NT2/D1 (cell line): ENCODE data around the gene OAS2.

Experiments
- DNase-seq: peaks from one replicate; pipeline ENCODE4 v3.0.0-alpha.2; 2011; ENCODE audit warnings: low read depth, low spot score
- H3K27me3 ChIP-seq: 2 replicates; pipeline ENCODE4 v1.6.0; 2011; ENCODE audit warnings: mild to moderate bottlenecking; ENCODE audit not compliant: insufficient read length, insufficient read depth
- H3K36me3 ChIP-seq: 2 replicates; pipeline ENCODE4 v1.6.1; 2011; ENCODE audit warnings: mild to moderate bottlenecking, low read length, mixed read lengths; ENCODE audit not compliant: insufficient read depth, insufficient read length
- H3K4me1 ChIP-seq: 2 replicates; pipeline ENCODE4 v1.5.1; 2011; ENCODE audit not compliant: insufficient read depth, insufficient read length
- H3K4me3 ChIP-seq: 2 replicates; pipeline ENCODE4 v1.5.1; 2011; ENCODE audit warnings: low read depth; ENCODE audit not compliant: insufficient read length
- H3K9ac ChIP-seq: 2 replicates; pipeline ENCODE4 v1.6.0; 2011; ENCODE audit warnings: low read depth; ENCODE audit not compliant: insufficient read length
- H3K9me3 ChIP-seq: 2 replicates; pipeline ENCODE4 v1.5.1; 2011; ENCODE audit warnings: mild to moderate bottlenecking, low read length; ENCODE audit not compliant: insufficient read depth
- SUZ12 ChIP-seq: IDR thresholded peaks from 2 replicates; pipeline ENCODE4 v1.6.1; 2011; ENCODE audit not compliant: insufficient read length, insufficient read depth; ENCODE audit errors: extremely low read depth
- YY1 ChIP-seq: IDR thresholded peaks from 2 replicates; pipeline ENCODE4 v1.6.1; 2011; ENCODE audit not compliant: insufficient read length, insufficient read depth
- ZNF274 ChIP-seq: IDR thresholded peaks from 2 replicates; pipeline ENCODE4 v1.6.1; 2011; ENCODE audit warnings: mild to moderate bottlenecking, low read depth, low read length

The OAS2 gene

GRCh38 chr12:112978163-112979040, at the start of gene OAS2:
TSS of gene OAS2 (plus strand) at chr12:112978519. CDS start at chr12:112978609, 90 bp downstream.
- no peak for DNase-seq

DNA sequence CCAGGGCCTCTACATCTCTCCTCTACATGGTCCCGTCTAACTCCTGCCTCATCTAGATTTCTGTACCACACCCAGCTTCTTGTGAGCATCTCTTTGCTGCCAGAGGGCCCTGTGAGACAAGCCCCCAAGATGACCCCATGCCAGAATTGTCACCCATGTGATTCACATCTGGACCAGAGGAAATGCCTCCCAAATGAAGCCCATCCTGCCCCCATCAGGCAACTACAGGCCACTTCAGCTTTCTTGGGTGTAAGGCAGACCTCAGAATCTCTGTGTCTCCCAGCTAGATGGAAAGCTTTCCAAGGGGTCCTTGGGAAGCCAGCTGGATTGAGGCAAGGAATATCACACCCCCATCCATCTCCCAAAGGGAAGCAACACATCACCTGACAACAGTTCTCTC, 49.3 kb upstream of the OAS2 start:
- H3K4me3 ChIP-seq: no peak overlapping the region
- DNase-seq: no peak
- H3K27me3 ChIP-seq: no peaks in the 10 kb centered on the region
- peaks cover 14% of the 10 kb centered on the region; the same call in 1 of the 2 replicates for H3K9me3 ChIP-seq
- H3K4me1 ChIP-seq: peaks cover 5% of the 10 kb centered on the region
- H3K36me3 ChIP-seq: no peaks in the 10 kb centered on the region
- TF ChIP-seq YY1: no peak
- H3K9ac ChIP-seq: no peak overlapping the region

More at GRCh38 chr12:112978163-112979040, at the start of gene OAS2:
- Histone ChIP-seq H3K36me3 (no peaks in the 10 kb centered on the region), H3K9me3 (no peaks in the 10 kb centered on the region), H3K27me3 (no peaks in the 10 kb centered on the region), H3K9ac (no peak within 1 kb of the TSS), H3K4me3 (no peak within 1 kb of the TSS), H3K4me1 (peaks cover 6% of the 10 kb centered on the region)
- TF ChIP-seq SUZ12 (no peak), YY1 (no peak), ZNF274 (no peak)

- Histone ChIP-seq H3K4me3 (no peak overlapping the region), H3K9me3 (peaks cover 14% of the 10 kb centered on the region; the same call in 1 of the 2 replicates), H3K4me1 (peaks cover 5% of the 10 kb centered on the region), H3K36me3 (no peaks in the 10 kb centered on the region), H3K27me3 (no peaks in the 10 kb centered on the region), H3K9ac (no peak overlapping the region)
- TF ChIP-seq YY1 (no peak), SUZ12 (no peak), ZNF274 (no peak)
- DNase-seq: no peak
Measured at GRCh38 chr12:112929715-112930114, 48.6 kb upstream of the OAS2 start.

DNA sequence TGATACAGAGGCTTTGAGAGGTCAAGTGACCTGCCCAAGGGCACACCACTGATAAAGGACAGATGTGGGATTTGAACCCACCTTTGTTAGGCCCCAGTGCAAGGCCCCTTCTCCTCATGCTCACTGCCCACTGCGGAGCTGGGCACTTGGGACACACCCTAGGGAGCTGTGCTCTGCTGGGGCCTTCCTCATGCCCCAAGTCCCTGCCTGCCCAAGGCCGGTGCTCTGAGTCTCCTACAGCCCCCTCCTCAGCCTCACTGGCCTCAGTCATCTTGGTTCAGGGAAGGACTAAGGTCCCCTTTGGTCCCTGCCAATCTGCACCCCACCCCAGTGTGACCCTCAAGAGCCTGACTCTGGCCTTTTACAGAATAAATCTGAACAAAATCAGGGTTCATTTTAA, 48.0 kb upstream of the OAS2 start:
- H3K27me3 ChIP-seq: no peaks in the 10 kb centered on the region
- no peaks in the 10 kb centered on the region for H3K36me3 ChIP-seq
- no peak for TF ChIP-seq SUZ12
- TF ChIP-seq ZNF274: no peak
- TF ChIP-seq YY1: no peak
- peaks cover 14% of the 10 kb centered on the region; the same call in 1 of the 2 replicates for H3K9me3 ChIP-seq
- no peak overlapping the region for H3K4me3 ChIP-seq
- DNase-seq: no peak
- no peak overlapping the region for H3K9ac ChIP-seq
- H3K4me1 ChIP-seq: peaks cover 5% of the 10 kb centered on the region

DNA sequence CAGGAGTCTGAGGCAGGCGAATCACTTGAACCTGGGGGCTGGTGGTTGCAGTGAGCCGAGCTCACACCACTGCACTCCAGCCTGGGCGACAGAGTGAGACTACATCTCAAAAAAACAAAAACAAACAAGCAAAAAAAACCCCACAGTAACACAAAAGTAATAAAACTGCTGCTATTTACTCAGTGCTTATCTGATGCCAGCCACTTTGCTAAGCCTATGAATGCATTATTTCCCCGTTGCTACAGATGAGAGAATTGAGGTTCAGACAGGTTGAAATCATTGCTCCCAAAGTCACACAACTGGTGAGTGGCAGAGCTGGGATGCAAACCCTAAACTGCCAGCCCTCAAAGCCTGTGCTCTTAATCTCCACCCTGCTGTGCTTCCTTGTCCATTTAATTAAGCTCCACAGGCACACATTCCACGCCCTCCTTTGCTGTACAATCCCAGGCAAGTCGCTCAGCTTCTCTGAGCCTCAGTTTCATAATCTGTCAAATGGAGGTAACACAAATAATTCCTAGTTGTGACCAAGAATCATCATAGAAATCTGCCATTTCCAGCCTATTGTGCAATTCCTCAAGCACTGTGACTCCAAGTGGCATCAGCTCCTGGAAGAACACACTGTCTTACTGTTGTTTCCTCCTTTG, 45.7 kb upstream of the OAS2 start:
- no peaks in the 10 kb centered on the region for H3K36me3 ChIP-seq
- no peak for TF ChIP-seq ZNF274
- no peak for TF ChIP-seq SUZ12
- no peak for TF ChIP-seq YY1
- H3K27me3 ChIP-seq: peaks cover 17% of the 10 kb centered on the region
- H3K4me3 ChIP-seq: no peak overlapping the region
- peak; percentile 57 for DNase-seq
- H3K9ac ChIP-seq: no peak overlapping the region
- peaks cover 5% of the 10 kb centered on the region for H3K4me1 ChIP-seq
- peaks cover 10% of the 10 kb centered on the region; the same call in 1 of the 2 replicates for H3K9me3 ChIP-seq

GRCh38 chr12:112933129-112933505, 45.2 kb upstream of the OAS2 start:
- TF ChIP-seq YY1 (no peak), SUZ12 (no peak), ZNF274 (no peak)
- H3K36me3 ChIP-seq: no peaks in the 10 kb centered on the region
- H3K9me3 ChIP-seq: peaks cover 5% of the 10 kb centered on the region; the same call in 1 of the 2 replicates
- H3K4me1 ChIP-seq: peaks cover 5% of the 10 kb centered on the region
- no peak overlapping the region for H3K9ac ChIP-seq
- DNase-seq: no peak
- H3K27me3 ChIP-seq: peaks cover 22% of the 10 kb centered on the region
- H3K4me3 ChIP-seq: no peak overlapping the region

GRCh38 chr12:112936264-112936663, 42.1 kb upstream of the OAS2 start:
- peaks cover 5% of the 10 kb centered on the region for H3K4me1 ChIP-seq

More at GRCh38 chr12:112936264-112936663, 42.1 kb upstream of the OAS2 start:
- no peaks in the 10 kb centered on the region for H3K36me3 ChIP-seq
- peaks cover 43% of the 10 kb centered on the region for H3K27me3 ChIP-seq
- no peak for TF ChIP-seq ZNF274
- no peak for TF ChIP-seq YY1
- no peak for TF ChIP-seq SUZ12
- no peaks in the 10 kb centered on the region for H3K9me3 ChIP-seq
- H3K9ac ChIP-seq: no peak overlapping the region
- no peak overlapping the region for H3K4me3 ChIP-seq
- no peak for DNase-seq
